ENCODE measurements around the gene CD300LG.

The CD300LG gene

GRCh38 chr17:43871946-43872690, 25.1 kb downstream of the CD300LG start:
- no peak overlapping the region for H3K9ac ChIP-seq (ENCODE audit: low read length)
- no peaks in the 10 kb centered on the region for H3K9me3 ChIP-seq (replicated peaks; ENCODE audit: insufficient read depth, low read length)
- H3K36me3 ChIP-seq (replicated peaks; ENCODE audit: insufficient read depth, low read length): no peaks in the 10 kb centered on the region
- no peaks in the 10 kb centered on the region for H3K79me2 ChIP-seq (ENCODE audit: low read length)
- no peak overlapping the region for H3K27ac ChIP-seq (ENCODE audit: low read length)
- TF ChIP-seq EZH2 (optimal IDR thresholded peaks at IDR 0.05; ENCODE audit: low read depth, low read length): no peak
- no peaks in the 10 kb centered on the region for H4K20me1 ChIP-seq (ENCODE audit: insufficient read depth, low read length)
- no peaks in the 10 kb centered on the region for H3K9me2 ChIP-seq (replicated peaks; ENCODE audit: insufficient read depth, low read length)
- no peaks in the 10 kb centered on the region for H3F3A ChIP-seq (ENCODE audit: insufficient read depth, low read length)
- DNase-seq: no peak
- no peak overlapping the region; the same call in 1 of the 2 replicates for H3K4me3 ChIP-seq (ENCODE audit: low read length)
- peaks cover 8% of the 10 kb centered on the region for H3K27me3 ChIP-seq (replicated peaks; ENCODE audit: insufficient read depth, low read length)
- no peaks in the 10 kb centered on the region for H3K4me1 ChIP-seq (ENCODE audit: low read length)
- H2AFZ ChIP-seq (ENCODE audit: low read length): 0 out of 2 replicates have a peak overlapping the region, but pooled peaks have one; percentile 30
- H3K4me2 ChIP-seq (ENCODE audit: low read depth, low read length): peak overlapping the region; percentile 62

- no peak overlapping the region for H3K9ac ChIP-seq (ENCODE audit: low read length)
- no peaks in the 10 kb centered on the region for H3F3A ChIP-seq (ENCODE audit: insufficient read depth, low read length)
- DNase-seq: no peak
- TF ChIP-seq EZH2 (optimal IDR thresholded peaks at IDR 0.05; ENCODE audit: low read depth, low read length) (no peak), EZH2phosphoT487 (IDR thresholded peaks at IDR 0.05; ENCODE audit: low read length) (no peak)
- TF ChIP-seq, protein P1, sequence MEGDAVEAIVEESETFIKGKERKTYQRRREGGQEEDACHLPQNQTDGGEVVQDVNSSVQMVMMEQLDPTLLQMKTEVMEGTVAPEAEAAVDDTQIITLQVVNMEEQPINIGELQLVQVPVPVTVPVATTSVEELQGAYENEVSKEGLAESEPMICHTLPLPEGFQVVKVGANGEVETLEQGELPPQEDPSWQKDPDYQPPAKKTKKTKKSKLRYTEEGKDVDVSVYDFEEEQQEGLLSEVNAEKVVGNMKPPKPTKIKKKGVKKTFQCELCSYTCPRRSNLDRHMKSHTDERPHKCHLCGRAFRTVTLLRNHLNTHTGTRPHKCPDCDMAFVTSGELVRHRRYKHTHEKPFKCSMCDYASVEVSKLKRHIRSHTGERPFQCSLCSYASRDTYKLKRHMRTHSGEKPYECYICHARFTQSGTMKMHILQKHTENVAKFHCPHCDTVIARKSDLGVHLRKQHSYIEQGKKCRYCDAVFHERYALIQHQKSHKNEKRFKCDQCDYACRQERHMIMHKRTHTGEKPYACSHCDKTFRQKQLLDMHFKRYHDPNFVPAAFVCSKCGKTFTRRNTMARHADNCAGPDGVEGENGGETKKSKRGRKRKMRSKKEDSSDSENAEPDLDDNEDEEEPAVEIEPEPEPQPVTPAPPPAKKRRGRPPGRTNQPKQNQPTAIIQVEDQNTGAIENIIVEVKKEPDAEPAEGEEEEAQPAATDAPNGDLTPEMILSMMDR (IDR thresholded peaks at IDR 0.05; ENCODE audit: low read length): peak; percentile 11; the same call in 1 of the 2 replicates
- no peaks in the 10 kb centered on the region for H3K9me2 ChIP-seq (replicated peaks; ENCODE audit: insufficient read depth, low read length)
- H3K36me3 ChIP-seq (replicated peaks; ENCODE audit: insufficient read depth, low read length): no peaks in the 10 kb centered on the region
- no peak overlapping the region for H2AFZ ChIP-seq (ENCODE audit: low read length)
- peaks cover 6% of the 10 kb centered on the region for H3K27me3 ChIP-seq (replicated peaks; ENCODE audit: insufficient read depth, low read length)
- H4K20me1 ChIP-seq (ENCODE audit: insufficient read depth, low read length): no peaks in the 10 kb centered on the region
- H3K27ac ChIP-seq (ENCODE audit: low read length): no peak overlapping the region
- H3K4me2 ChIP-seq (ENCODE audit: low read depth, low read length): no peak overlapping the region
- no peaks in the 10 kb centered on the region for H3K9me3 ChIP-seq (replicated peaks; ENCODE audit: insufficient read depth, low read length)
- H3K79me2 ChIP-seq (ENCODE audit: low read length): no peaks in the 10 kb centered on the region
- H3K4me1 ChIP-seq (ENCODE audit: low read length): no peaks in the 10 kb centered on the region
- no peak overlapping the region for H3K4me3 ChIP-seq (ENCODE audit: low read length)
Measured at GRCh38 chr17:43873091-43873490, 26.1 kb downstream of the CD300LG start.

- Histone ChIP-seq H3K36me3 (replicated peaks; ENCODE audit: insufficient read depth, low read length) (no peaks in the 10 kb centered on the region), H3K9ac (ENCODE audit: low read length) (no peak overlapping the region), H3K4me3 (ENCODE audit: low read length) (no peak overlapping the region), H3K4me2 (ENCODE audit: low read depth, low read length) (no peak overlapping the region), H3K4me1 (ENCODE audit: low read length) (no peaks in the 10 kb centered on the region), H3K79me2 (ENCODE audit: low read length) (no peaks in the 10 kb centered on the region), H2AFZ (ENCODE audit: low read length) (no peak overlapping the region), H3K9me2 (replicated peaks; ENCODE audit: insufficient read depth, low read length) (no peaks in the 10 kb centered on the region), H3K27ac (ENCODE audit: low read length) (no peak overlapping the region), H3F3A (ENCODE audit: insufficient read depth, low read length) (no peaks in the 10 kb centered on the region), H3K27me3 (replicated peaks; ENCODE audit: insufficient read depth, low read length) (peaks cover 6% of the 10 kb centered on the region), H3K9me3 (replicated peaks; ENCODE audit: insufficient read depth, low read length) (no peaks in the 10 kb centered on the region), H4K20me1 (ENCODE audit: insufficient read depth, low read length) (no peaks in the 10 kb centered on the region)
- DNase-seq: no peak
- TF ChIP-seq EZH2 (optimal IDR thresholded peaks at IDR 0.05; ENCODE audit: low read depth, low read length) (no peak), EZH2phosphoT487 (IDR thresholded peaks at IDR 0.05; ENCODE audit: low read length) (no peak)
- TF ChIP-seq, protein P1 (IDR thresholded peaks at IDR 0.05; ENCODE audit: low read length): no peak
Measured at GRCh38 chr17:43873815-43874214, 26.8 kb downstream of the CD300LG start.

- no peaks in the 10 kb centered on the region for H3K36me3 ChIP-seq (replicated peaks; ENCODE audit: insufficient read depth, low read length)
- H3K9me2 ChIP-seq (replicated peaks; ENCODE audit: insufficient read depth, low read length): no peaks in the 10 kb centered on the region
- H3K9ac ChIP-seq (ENCODE audit: low read length): no peak overlapping the region
- TF ChIP-seq, protein P1 (IDR thresholded peaks at IDR 0.05; ENCODE audit: low read length): no peak
- TF ChIP-seq EZH2 (optimal IDR thresholded peaks at IDR 0.05; ENCODE audit: low read depth, low read length) (no peak), EZH2phosphoT487 (IDR thresholded peaks at IDR 0.05; ENCODE audit: low read length) (no peak)
- no peak for DNase-seq
- H3K4me1 ChIP-seq (ENCODE audit: low read length): no peaks in the 10 kb centered on the region
- no peak overlapping the region for H3K4me3 ChIP-seq (ENCODE audit: low read length)
- no peaks in the 10 kb centered on the region for H3K79me2 ChIP-seq (ENCODE audit: low read length)
- no peak overlapping the region for H3K27ac ChIP-seq (ENCODE audit: low read length)
- H3K4me2 ChIP-seq (ENCODE audit: low read depth, low read length): no peak overlapping the region
- H3K9me3 ChIP-seq (replicated peaks; ENCODE audit: insufficient read depth, low read length): no peaks in the 10 kb centered on the region
- no peaks in the 10 kb centered on the region for H4K20me1 ChIP-seq (ENCODE audit: insufficient read depth, low read length)
- H2AFZ ChIP-seq (ENCODE audit: low read length): no peak overlapping the region
- H3F3A ChIP-seq (ENCODE audit: insufficient read depth, low read length): no peaks in the 10 kb centered on the region
- peaks cover 6% of the 10 kb centered on the region for H3K27me3 ChIP-seq (replicated peaks; ENCODE audit: insufficient read depth, low read length)
Measured at GRCh38 chr17:43874293-43874692, 27.3 kb downstream of the CD300LG start.

Measured in MM.1S (cell line).